OCI-LY3 (cell line): ENCODE results near the gene TMEM255A.

ENCODE experiments used
- CTCF ChIP-seq: fragments of 200-600, 300-600 bp; sonication (generic); IDR thresholded peaks from 2 replicates; pipeline ENCODE4 v1.5.1; 2014; ENCODE audit warnings: antibody characterized with exemption, low read length, low read depth
- EZH2phosphoT487 ChIP-seq: fragments of 200-600 bp; shearing (Covaris generic); IDR thresholded peaks from 2 replicates; pipeline ENCODE4 v1.6.1; 2018; ENCODE audit warnings: antibody characterized with exemption, mixed run types, low read depth

- no peak for TF ChIP-seq CTCF
- TF ChIP-seq EZH2phosphoT487, result no peak
Observed at GRCh38 chrX:120309873-120310705, 1.2 kb downstream of the TMEM255A start.
